ENCODE data around the gene NFYC. TPM values are rescaled to one million over a fixed set of nuclear protein-coding genes. Genes with fewer than 3 reads are reported as not detected.

The NFYC gene
- total and polyA plus RNA-seq, 3 experiments from 2014 or later = 51.3 to 61.6 (median 61.3) TPM

DNA sequence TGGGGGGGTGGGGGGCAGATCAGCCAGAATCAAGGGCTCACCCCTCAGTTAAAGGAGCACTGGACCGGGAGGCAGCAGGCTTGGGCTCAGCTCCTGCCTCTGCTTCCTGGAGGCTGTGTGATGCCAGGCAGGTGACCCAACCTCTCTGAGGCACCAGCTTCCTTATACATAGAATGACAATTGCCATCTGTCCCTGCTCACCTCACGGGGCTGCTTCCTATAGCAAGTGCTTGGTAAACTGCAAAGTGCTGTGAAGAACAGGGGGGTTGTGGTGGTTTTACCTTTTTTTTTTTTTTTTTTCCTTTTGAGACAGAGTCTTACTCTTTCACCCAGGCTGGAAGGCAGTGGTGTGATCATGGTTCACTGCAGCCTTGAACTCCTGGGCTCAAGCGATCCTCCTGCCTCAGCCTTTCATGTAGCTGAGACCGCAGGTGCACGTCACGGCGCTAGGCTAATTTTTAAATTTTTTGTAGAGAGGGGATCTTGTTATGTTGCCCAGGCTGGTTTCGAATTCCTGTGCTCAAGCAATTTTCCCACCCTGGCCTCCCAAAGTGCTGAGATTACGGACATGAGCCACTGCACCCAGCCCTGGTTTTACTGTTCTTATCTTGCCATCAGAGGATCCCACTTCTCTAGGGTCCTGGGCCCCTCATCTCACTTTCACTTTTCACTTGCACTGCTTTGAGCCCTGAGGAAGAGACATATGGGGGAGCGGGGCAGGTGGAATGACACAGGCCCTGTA lies 103.6 kb downstream of the NFYC start:
- H3K4me1 Mint-ChIP-seq = peaks cover 14 to 30% (median 19%) of the 10 kb centered on the region in 3 donors
- H3K9me3 Mint-ChIP-seq = no peaks in the 10 kb centered on the region
- H3K36me3 Mint-ChIP-seq = peaks cover 0 to 3% (median 0%) of the 10 kb centered on the region in 3 donors
- H3K27me3 Mint-ChIP-seq = peaks cover 0 to 1% of the 10 kb centered on the region in 2 donors
- H3K27ac ChIP-seq (ENCODE audit: low read depth, low read length) = no peak overlapping the region
- ChIA-PET POLR2A (interaction anchor here (1.2 to 1.6 kb wide), 2 partner anchors 67 to 104 kb away, joined by 4 to 6 read pairs; partner anchors contain the start of genes CITED4 and NFYC), CTCF (interaction anchor here (0.9 to 3.6 kb wide), 4 partner anchors 7 to 157 kb away, joined by 3 to 17 read pairs (median 4); no protein-coding TSS in a partner anchor)
- H3K4me3 Mint-ChIP-seq = peak overlapping the region; percentile 14 to 77 (median 59)
- H3K4me1 ChIP-seq (ENCODE audit: insufficient read depth, low read length) = peaks cover 28% of the 10 kb centered on the region
- DNase-seq = peak in 1 of 5 donors; percentile 61
- H3K36me3 ChIP-seq (ENCODE audit: insufficient read depth, low read length) = no peaks in the 10 kb centered on the region
- no peaks in the 10 kb centered on the region for H3K27me3 ChIP-seq (ENCODE audit: insufficient read depth, low read length, poor library complexity, severe bottlenecking)
- peak overlapping the region; percentile 24 for H3K4me3 ChIP-seq (ENCODE audit: low read length)
- H3K27ac Mint-ChIP-seq = peak overlapping the region in 7 of 8 donors; percentile 10 to 81 (median 47)
- no peaks in the 10 kb centered on the region for H3K9me3 ChIP-seq (ENCODE audit: low read length)

DNA sequence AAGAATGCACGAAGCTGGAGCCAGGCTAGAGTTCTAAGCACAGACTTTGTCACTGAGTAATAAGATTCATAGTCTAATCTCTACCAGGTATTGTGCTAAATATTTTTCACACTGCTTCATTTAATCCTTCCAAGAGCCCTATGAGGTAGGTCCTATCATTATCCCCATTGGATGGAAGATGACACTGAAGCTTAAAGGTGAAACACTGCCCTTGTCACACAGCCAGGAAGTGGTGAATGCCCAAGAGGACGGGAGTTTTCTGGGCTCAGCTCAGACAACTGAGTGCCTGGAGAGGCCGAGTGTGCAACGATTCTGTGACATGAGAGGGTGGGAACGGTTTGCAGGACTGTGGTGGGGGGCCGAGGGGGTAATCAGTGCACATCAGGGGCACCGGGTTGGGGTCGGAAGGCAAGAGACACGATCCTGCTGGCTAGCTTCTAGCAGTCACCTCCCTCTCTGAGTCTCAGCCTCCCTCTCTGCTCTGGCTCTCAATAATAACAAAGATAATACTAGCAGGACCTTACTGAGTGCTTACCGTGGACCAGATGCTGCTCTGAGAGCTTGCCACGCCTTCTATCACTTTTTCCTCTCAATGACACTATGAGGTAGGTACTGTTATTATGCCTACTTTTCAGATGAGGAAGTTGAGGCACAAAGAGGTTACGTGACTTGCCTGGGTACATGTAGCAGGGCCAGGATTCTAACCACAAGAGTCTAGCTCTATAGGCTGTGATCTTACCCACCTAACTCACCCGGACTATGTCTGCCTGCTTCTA lies 104.5 kb downstream of the NFYC start:
- peaks cover 0 to 3% (median 0%) of the 10 kb centered on the region in 3 donors for H3K36me3 Mint-ChIP-seq
- Histone ChIP-seq H3K27ac (ENCODE audit: low read depth, low read length) (no peak overlapping the region), H3K4me3 (ENCODE audit: low read length) (peak overlapping the region; percentile 24), H3K36me3 (ENCODE audit: insufficient read depth, low read length) (no peaks in the 10 kb centered on the region), H3K27me3 (ENCODE audit: insufficient read depth, low read length, poor library complexity, severe bottlenecking) (no peaks in the 10 kb centered on the region), H3K9me3 (ENCODE audit: low read length) (no peaks in the 10 kb centered on the region), H3K4me1 (ENCODE audit: insufficient read depth, low read length) (peaks cover 33% of the 10 kb centered on the region)
- ChIA-PET CTCF (interaction anchor here (0.9 to 3.6 kb wide), 2 partner anchors 8 to 22 kb away, joined by 3 to 17 read pairs; no protein-coding TSS in a partner anchor), POLR2A (interaction anchor here (1.2 to 1.6 kb wide), 2 partner anchors 66 to 105 kb away, joined by 4 to 6 read pairs; partner anchors contain the start of genes CITED4 and NFYC)
- peaks cover 0 to 1% of the 10 kb centered on the region in 2 donors for H3K27me3 Mint-ChIP-seq
- peaks cover 17 to 36% (median 24%) of the 10 kb centered on the region in 3 donors for H3K4me1 Mint-ChIP-seq
- H3K27ac Mint-ChIP-seq = peak overlapping the region; percentile 10 to 77 (median 50)
- DNase-seq = no peak
- peak overlapping the region in 6 of 7 donors; percentile 57 to 77 (median 64) for H3K4me3 Mint-ChIP-seq
- H3K9me3 Mint-ChIP-seq = no peaks in the 10 kb centered on the region

DNA sequence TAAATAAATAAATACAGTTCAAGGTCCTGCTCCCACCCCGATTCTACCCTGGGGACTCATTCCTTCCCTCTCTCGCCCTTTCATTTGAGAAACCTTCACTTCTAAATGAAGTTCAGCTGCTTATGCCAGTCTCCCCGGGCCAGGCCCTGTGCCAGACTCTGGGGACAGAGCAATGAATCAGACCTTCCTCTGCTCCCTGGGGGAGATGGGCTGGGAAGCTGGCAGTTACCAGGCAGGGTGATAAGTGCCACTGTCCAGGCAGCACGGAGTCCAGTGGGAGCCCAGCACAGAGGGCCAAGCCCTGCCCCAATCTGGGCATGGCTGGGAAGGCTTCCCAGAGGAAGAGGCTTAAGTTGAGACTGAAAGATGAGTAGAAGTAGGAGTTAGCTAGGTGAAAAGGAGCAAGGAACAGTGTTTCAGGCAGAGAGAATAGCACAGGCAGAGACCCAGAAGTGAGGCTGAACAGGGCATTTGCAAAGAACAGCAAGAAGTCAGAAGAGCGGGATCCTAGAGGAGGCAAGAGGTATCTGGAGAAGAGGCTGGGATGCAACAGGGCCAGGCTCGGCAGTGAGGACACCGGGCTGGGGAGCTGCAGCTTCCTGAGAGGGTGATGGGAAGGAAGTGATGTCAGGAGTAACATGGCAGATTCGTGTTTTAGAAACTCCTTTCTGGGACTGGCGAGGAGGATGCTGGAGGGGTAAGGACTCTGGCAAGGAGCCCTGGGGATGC lies 105.6 kb downstream of the NFYC start:
- peak overlapping the region in 5 of 8 donors; percentile 6 to 73 (median 48) for H3K27ac Mint-ChIP-seq
- no peak for DNase-seq
- CTCF ChIA-PET = interaction anchor here (3.6 kb wide), 1 partner anchor 23 kb away, joined by 17 read pairs; no protein-coding TSS in a partner anchor
- Histone ChIP-seq H3K36me3 (ENCODE audit: insufficient read depth, low read length) (no peaks in the 10 kb centered on the region), H3K9me3 (ENCODE audit: low read length) (no peaks in the 10 kb centered on the region), H3K4me3 (ENCODE audit: low read length) (no peak overlapping the region), H3K27me3 (ENCODE audit: insufficient read depth, low read length, poor library complexity, severe bottlenecking) (no peaks in the 10 kb centered on the region), H3K27ac (ENCODE audit: low read depth, low read length) (no peak overlapping the region), H3K4me1 (ENCODE audit: insufficient read depth, low read length) (peaks cover 44% of the 10 kb centered on the region)
- H3K4me3 Mint-ChIP-seq = peak overlapping the region in 3 of 7 donors; percentile 5 to 59 (median 46)
- peaks cover 27 to 47% (median 35%) of the 10 kb centered on the region in 3 donors for H3K4me1 Mint-ChIP-seq
- no peaks in the 10 kb centered on the region for H3K9me3 Mint-ChIP-seq
- peaks cover 0 to 1% of the 10 kb centered on the region in 2 donors for H3K27me3 Mint-ChIP-seq
- H3K36me3 Mint-ChIP-seq = peaks cover 0 to 3% (median 0%) of the 10 kb centered on the region in 3 donors
- POLR2A ChIA-PET = interaction anchor here (1.6 kb wide), 1 partner anchor 106 kb away, joined by 6 read pairs; the partner anchor contains the start of gene NFYC

- peaks cover 0 to 3% (median 0%) of the 10 kb centered on the region in 3 donors for H3K36me3 Mint-ChIP-seq
- H3K4me1 Mint-ChIP-seq = peaks cover 28 to 49% (median 36%) of the 10 kb centered on the region in 3 donors
- no peak overlapping the region for H3K27ac ChIP-seq (ENCODE audit: low read depth, low read length)
- CTCF ChIA-PET = interaction anchor here (1.1 to 2.3 kb wide), 2 partner anchors 23 to 30 kb away, joined by 3 to 8 read pairs; no protein-coding TSS in a partner anchor
- no peaks in the 10 kb centered on the region for H3K9me3 Mint-ChIP-seq
- no peaks in the 10 kb centered on the region for H3K27me3 ChIP-seq (ENCODE audit: insufficient read depth, low read length, poor library complexity, severe bottlenecking)
- H3K4me1 ChIP-seq (ENCODE audit: insufficient read depth, low read length) = peaks cover 47% of the 10 kb centered on the region
- H3K27ac Mint-ChIP-seq = peak overlapping the region in 2 of 8 donors; percentile 6 to 88
- H3K36me3 ChIP-seq (ENCODE audit: insufficient read depth, low read length) = no peaks in the 10 kb centered on the region
- POLR2A ChIA-PET = no interaction called here
- no peaks in the 10 kb centered on the region for H3K9me3 ChIP-seq (ENCODE audit: low read length)
- peaks cover 0 to 1% of the 10 kb centered on the region in 2 donors for H3K27me3 Mint-ChIP-seq
- DNase-seq = no peak
- no peak overlapping the region for H3K4me3 Mint-ChIP-seq
- H3K4me3 ChIP-seq (ENCODE audit: low read length) = no peak overlapping the region
These were observed 106.1 kb downstream of the NFYC start for GRCh38 chr1:40797668-40798010.

GRCh38 chr1:40798366-40799281 lies 107.1 kb downstream of the NFYC start:
- Mint-ChIP-seq H3K4me1 (peaks cover 28 to 52% (median 36%) of the 10 kb centered on the region in 3 donors), H3K27me3 (peaks cover 0 to 1% of the 10 kb centered on the region in 2 donors), H3K27ac (no peak overlapping the region), H3K4me3 (no peak overlapping the region), H3K36me3 (no peaks in the 10 kb centered on the region), H3K9me3 (no peaks in the 10 kb centered on the region)
- Histone ChIP-seq H3K9me3 (ENCODE audit: low read length) (no peaks in the 10 kb centered on the region), H3K4me3 (ENCODE audit: low read length) (no peak overlapping the region), H3K36me3 (ENCODE audit: insufficient read depth, low read length) (no peaks in the 10 kb centered on the region), H3K27ac (ENCODE audit: low read depth, low read length) (no peak overlapping the region), H3K27me3 (ENCODE audit: insufficient read depth, low read length, poor library complexity, severe bottlenecking) (no peaks in the 10 kb centered on the region), H3K4me1 (ENCODE audit: insufficient read depth, low read length) (peaks cover 48% of the 10 kb centered on the region)
- CTCF ChIA-PET = interaction anchor here (1.1 to 2.3 kb wide), 2 partner anchors 24 to 29 kb away, joined by 3 to 8 read pairs; no protein-coding TSS in a partner anchor
- POLR2A ChIA-PET = no interaction called here
- no peak for DNase-seq

DNA sequence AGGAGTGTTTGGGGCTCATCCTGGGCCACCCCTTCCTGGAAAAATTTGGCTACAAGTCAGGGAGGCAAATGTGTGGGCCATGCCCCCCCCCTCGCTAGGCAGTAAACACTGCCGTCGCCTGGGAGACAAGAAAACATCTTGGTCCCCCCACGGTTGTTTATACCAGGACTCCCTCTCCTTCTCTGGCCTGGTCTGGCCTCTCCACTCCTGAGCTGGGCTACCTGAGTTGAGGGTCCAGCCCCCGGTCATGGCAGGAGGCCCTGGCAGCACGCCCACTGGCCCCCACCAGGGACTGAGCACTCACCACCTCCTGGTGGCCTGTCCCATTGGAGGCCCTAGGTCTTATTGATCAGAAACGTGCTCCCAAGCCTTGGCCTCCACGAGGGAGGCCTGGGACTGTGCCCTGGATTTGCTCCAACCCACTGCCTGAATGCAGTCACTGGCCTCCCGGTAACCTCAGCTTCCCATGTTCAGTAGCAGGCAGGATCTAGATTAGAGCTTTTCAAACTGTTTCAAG lies 107.9 kb downstream of the NFYC start:
- no peak overlapping the region for H3K27ac Mint-ChIP-seq

More for the DNA sequence above, 107.9 kb downstream of the NFYC start:
- no peak overlapping the region for H3K4me3 Mint-ChIP-seq
- H3K4me3 ChIP-seq (ENCODE audit: low read length) = no peak overlapping the region
- ChIA-PET POLR2A (no interaction called here), CTCF (interaction anchor here (2.3 kb wide), 1 partner anchor 25 kb away, joined by 8 read pairs; no protein-coding TSS in a partner anchor)
- peaks cover 0 to 1% of the 10 kb centered on the region in 2 donors for H3K27me3 Mint-ChIP-seq
- no peaks in the 10 kb centered on the region for H3K9me3 ChIP-seq (ENCODE audit: low read length)
- no peaks in the 10 kb centered on the region for H3K36me3 Mint-ChIP-seq
- H3K27me3 ChIP-seq (ENCODE audit: insufficient read depth, low read length, poor library complexity, severe bottlenecking) = no peaks in the 10 kb centered on the region
- H3K4me1 ChIP-seq (ENCODE audit: insufficient read depth, low read length) = peaks cover 48% of the 10 kb centered on the region
- no peaks in the 10 kb centered on the region for H3K9me3 Mint-ChIP-seq
- no peak overlapping the region for H3K27ac ChIP-seq (ENCODE audit: low read depth, low read length)
- peaks cover 28 to 50% (median 36%) of the 10 kb centered on the region in 3 donors for H3K4me1 Mint-ChIP-seq
- no peaks in the 10 kb centered on the region for H3K36me3 ChIP-seq (ENCODE audit: insufficient read depth, low read length)
- DNase-seq = no peak

Data from CD8-positive, alpha-beta memory T cell (primary cell).